BE2C (cell line): ENCODE results near the gene APOM.

Experiments used
- DNase-seq: peaks from one replicate; pipeline ENCODE4 v3.0.0-alpha.2; 2020
- H3K27me3 ChIP-seq: fragments of 250-450 bp; sonication (Bioruptor Pico); 2 replicates; pipeline ENCODE4 v1.5.1; 2020; ENCODE audit warnings: mild to moderate bottlenecking
- H3K36me3 ChIP-seq: fragments of 250-450 bp; sonication (Bioruptor Pico); 2 replicates; pipeline ENCODE4 v1.5.1; 2020; ENCODE audit warnings: mild to moderate bottlenecking
- H3K4me1 ChIP-seq: fragments of 250-450 bp; sonication (Bioruptor Pico); 2 replicates; pipeline ENCODE4 v1.5.1; 2020
- H3K4me3 ChIP-seq: 2 replicates; pipeline ENCODE4 v1.5.1; 2011; ENCODE audit warnings: low read depth, low read length
- H3K9me3 ChIP-seq: fragments of 250-450 bp; sonication (Bioruptor Pico); 2 replicates; pipeline ENCODE4 v1.5.1; 2020
- CTCF ChIP-seq: IDR thresholded peaks from 2 replicates; pipeline ENCODE4 v1.5.1; 2012; ENCODE audit warnings: mild to moderate bottlenecking, low read depth, low read length

The APOM gene

DNA sequence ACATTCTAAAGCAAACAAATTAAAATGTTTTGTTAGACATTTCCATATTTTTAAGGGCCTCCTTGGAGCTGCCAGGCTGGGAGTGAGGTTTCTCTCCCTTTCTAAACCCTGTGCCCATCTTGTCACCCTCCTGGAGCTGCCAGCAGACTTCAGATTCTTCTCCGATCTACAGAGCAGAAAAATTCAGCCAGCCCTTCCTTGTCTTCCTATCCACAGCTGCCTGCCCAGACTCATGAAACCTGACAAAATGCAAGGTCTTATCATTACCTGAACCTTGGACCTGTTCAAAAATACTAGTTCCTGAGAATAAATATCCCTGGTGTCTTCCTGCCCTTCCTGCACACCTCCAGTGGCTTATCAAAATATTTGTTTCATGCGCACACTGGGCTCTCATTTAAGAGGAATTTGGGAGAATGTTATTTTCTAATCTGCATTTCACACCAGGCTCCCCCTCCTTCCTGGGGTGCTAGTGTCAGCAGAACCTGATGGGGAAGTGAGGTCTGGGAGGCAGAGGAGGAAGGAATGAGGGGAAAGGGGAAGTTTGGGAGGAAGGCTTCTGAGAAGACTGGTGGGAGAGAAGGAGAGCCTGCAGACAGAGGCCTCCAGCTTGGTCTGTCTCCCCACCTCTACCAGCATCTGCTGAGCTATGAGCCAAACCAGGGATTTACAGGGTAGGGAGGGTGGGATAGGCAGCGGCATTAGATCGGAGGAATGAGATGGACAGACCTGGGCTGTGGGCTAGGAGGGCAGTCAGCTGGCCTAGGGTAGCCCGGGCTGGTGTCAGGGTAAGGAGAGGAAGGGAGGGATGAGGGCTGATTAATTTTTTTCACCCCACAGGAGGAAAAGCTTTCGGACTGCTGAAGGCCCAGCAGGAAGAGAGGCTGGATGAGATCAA, 40.8 kb upstream of the APOM start, which contains the start of gene AIF1:
Gene AIF1 (plus strand): TSS at position 551 of the 895 bp plus-strand sequence. CDS start 96 bp downstream, at position 647.
- no peak for DNase-seq
- no peak within 1 kb of the TSS for H3K4me3 ChIP-seq
- H3K4me1 ChIP-seq = peaks cover 6% of the 10 kb centered on the region
- H3K27me3 ChIP-seq = no peaks in the 10 kb centered on the region
- no peaks in the 10 kb centered on the region for H3K9me3 ChIP-seq
- H3K36me3 ChIP-seq = no peaks in the 10 kb centered on the region
- no peak for TF ChIP-seq CTCF

DNA sequence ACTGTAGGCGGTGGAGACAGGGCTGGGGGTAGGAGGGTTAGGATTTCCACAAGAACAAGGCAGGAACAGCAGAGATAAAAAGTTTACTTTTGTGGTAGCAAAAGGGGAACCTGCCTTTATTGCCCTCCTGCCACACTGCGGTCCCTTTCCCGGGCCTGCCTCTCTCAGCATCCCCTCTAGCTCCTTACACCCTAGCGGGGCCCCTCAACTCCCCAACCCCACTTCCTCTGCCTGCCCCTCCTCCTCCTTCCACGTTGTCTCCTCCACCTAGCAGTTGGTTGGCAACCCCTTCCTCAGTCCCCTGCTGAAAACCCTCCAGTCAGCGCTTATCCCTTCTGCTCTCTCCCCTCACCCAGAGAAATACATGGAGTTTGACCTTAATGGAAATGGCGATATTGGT, 39.9 kb upstream of the APOM start:
- no peak for DNase-seq

DNA sequence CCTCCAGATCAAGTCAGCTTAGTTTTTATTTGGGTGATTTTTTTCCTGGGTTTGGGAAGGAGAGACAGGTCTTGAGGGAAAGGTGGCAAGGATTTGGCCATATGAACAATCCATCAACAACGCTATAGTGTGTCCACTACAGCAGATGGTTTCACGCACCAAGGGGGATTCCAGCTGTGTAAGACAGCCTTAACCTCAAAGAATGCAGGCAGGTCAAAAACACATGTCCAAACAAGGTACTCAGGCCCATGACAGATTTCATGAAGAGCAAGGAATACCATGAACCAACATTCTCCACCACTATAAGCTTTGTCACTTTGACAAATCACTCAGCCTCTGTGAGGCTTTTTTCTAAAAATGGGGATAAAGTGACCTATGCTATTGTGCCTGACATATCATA, 38.7 kb upstream of the APOM start:
- no peaks in the 10 kb centered on the region for H3K27me3 ChIP-seq
- DNase-seq = no peak
- TF ChIP-seq CTCF = no peak

More for the DNA sequence above, 39.9 kb upstream of the APOM start:
- TF ChIP-seq CTCF = no peak
- H3K27me3 ChIP-seq = no peaks in the 10 kb centered on the region
- H3K9me3 ChIP-seq = no peaks in the 10 kb centered on the region
- H3K36me3 ChIP-seq = no peaks in the 10 kb centered on the region
- H3K4me1 ChIP-seq = no peaks in the 10 kb centered on the region
- no peak overlapping the region for H3K4me3 ChIP-seq

DNA sequence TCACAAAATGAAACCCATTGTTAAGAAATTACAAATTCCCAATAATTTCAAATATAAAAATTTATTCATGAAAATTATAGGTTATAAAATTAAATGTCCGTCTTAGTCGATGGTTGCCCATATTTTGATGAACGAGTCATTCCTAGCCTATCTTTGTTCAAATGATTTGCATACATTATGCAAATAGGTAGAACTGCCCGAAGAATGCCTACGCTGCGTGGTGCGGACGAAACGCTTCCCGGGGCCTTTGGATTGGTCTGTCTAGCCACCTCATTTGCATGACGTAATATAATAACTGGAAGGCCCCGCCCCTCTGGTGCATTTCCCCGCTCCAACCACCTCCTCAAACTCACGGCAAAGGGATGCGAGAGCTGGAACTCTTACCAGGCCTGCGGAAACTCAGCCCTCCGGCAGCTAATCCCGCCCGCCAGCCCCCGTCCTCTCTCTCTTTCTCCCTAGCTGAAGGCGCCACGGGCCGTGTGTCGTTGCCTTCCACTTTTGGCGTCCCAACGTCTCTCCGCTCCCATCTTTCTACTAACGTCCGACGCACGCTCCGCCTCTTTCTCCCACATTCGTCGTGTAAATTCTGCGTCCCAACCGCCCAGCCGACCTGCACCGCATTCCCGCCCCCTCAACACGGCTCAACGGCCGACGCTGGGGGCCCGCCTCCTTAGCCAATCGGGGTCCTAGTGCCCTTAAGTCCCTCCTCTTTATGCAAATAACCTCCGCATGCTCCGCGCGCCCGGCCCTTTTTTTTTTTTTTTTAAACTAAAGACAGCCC, 35.7 kb upstream of the APOM start:
- H3K9me3 ChIP-seq = no peaks in the 10 kb centered on the region
- peaks cover 32% of the 10 kb centered on the region for H3K36me3 ChIP-seq
- H3K4me1 ChIP-seq = no peaks in the 10 kb centered on the region
- peak overlapping the region; percentile 70 for H3K4me3 ChIP-seq
- no peak for TF ChIP-seq CTCF
- peak; percentile 97 for DNase-seq
- no peaks in the 10 kb centered on the region for H3K27me3 ChIP-seq

More for the DNA sequence above, 38.7 kb upstream of the APOM start:
- no peaks in the 10 kb centered on the region for H3K4me1 ChIP-seq
- peaks cover 5% of the 10 kb centered on the region; the same call in 1 of the 2 replicates for H3K36me3 ChIP-seq
- H3K4me3 ChIP-seq = no peak overlapping the region
- no peaks in the 10 kb centered on the region for H3K9me3 ChIP-seq

DNA sequence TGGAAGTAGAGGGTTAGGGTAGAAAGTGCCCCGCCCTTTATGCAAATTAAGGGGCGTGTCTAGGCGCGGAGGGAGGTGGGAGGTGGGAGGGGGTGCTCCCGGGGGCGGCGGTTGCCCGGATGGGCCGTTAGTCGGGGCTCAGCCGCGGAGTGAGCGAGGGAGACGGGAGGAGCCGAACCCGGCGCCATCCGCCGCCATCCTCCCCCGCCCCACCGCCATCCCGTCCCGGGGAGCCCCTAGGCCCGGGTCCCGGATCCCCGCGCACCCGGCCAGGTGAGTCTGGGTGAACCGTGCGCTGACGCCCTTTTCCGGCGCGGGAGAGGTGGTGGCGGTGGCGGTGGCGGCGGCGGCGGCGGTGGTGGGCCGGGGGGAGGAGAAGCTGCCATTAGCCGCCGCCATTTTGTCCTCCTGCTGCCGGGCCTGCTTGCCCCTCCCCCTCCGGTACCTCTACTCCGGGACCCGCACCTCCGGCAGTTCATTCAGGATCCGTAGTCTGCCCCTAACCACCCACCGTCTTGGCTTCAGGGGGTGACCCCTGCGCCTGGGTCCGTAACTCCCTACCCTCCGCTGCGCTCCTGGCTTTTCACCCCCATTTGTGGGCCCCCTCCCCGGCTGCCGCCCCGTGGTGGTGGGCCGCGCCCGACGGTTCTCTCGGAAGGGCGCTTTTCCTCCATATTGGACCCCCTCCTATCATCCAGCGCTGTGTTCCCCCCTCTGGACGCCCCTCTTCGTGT, 34.9 kb upstream of the APOM start, which contains the start of gene PRRC2A:
Gene PRRC2A (plus strand): TSS at position 130 of the 734 bp plus-strand sequence. CDS start 2,075 bp downstream, outside the sequence.
- peaks cover 39% of the 10 kb centered on the region for H3K36me3 ChIP-seq
- no peaks in the 10 kb centered on the region for H3K27me3 ChIP-seq
- no peaks in the 10 kb centered on the region for H3K4me1 ChIP-seq
- H3K9me3 ChIP-seq = no peaks in the 10 kb centered on the region
- peak within 1 kb of the TSS; percentile 85 for H3K4me3 ChIP-seq
- peak; percentile 96 for DNase-seq
- TF ChIP-seq CTCF = no peak
